Uterus (tissue), 4 donors: ENCODE results near the gene RBBP6. TPM values are rescaled to one million over a fixed set of nuclear protein-coding genes. Genes with fewer than 3 reads are reported as not detected.

Experiments
- DNase-seq, 2 donors: peaks; one replicate each; pipeline ENCODE4 v3.0.0-alpha.2; 2019 to 2020
- H3K27ac ChIP-seq, 2 donors: fragments of 200-600 bp; sonication (generic); 1 replicate in 1 of 2; 2 replicates in 1 of 2; pipeline ENCODE4 v1.5.1; 2016 to 2018
- H3K27me3 ChIP-seq, 2 donors: fragments of 200-600 bp; sonication (generic); one replicate each; pipeline ENCODE4 v1.5.1; 2018 to 2019; ENCODE audit warnings: control low read depth in 1 of 2
- H3K36me3 ChIP-seq, 2 donors: fragments of 200-600 bp; sonication (generic); one replicate each; pipeline ENCODE4 v1.5.1; 2019; ENCODE audit warnings: control low read depth in 1 of 2
- H3K4me1 ChIP-seq, 2 donors: fragments of 200-600 bp; sonication (generic); one replicate each; pipeline ENCODE4 v1.5.1; 2018 to 2019; ENCODE audit warnings: control low read depth in 1 of 2
- H3K4me3 ChIP-seq, 2 donors: fragments of 200-600 bp; sonication (generic); 1 replicate in 1 of 2; 2 replicates in 1 of 2; pipeline ENCODE4 v1.5.1; 2018 to 2019; ENCODE audit warnings: mild to moderate bottlenecking in 1 of 2
- H3K9me3 ChIP-seq, 2 donors: fragments of 200-600 bp; sonication (generic); one replicate each; pipeline ENCODE4 v1.5.1; 2019; ENCODE audit warnings: control low read depth in 1 of 2
- POLR2A ChIP-seq, 2 donors: fragments of 450-650 bp; IDR thresholded peaks; one replicate each; pipeline ENCODE4 v1.6.1; 2016; ENCODE audit warnings: antibody characterized with exemption in 2 of 2, mild to moderate bottlenecking in 1 of 2, moderate library complexity in 1 of 2
- intact Hi-C: fragments of 100-400 bp; cut with DNase I; formaldehyde crosslinking; loops from one replicate; pipeline ENCODE4 v1.15.1; 2023; ENCODE audit warnings: low total_unique reads
- total RNA-seq, 4 donors: library from RNA; depleted of rRNA in 3 of 4; stranded (reverse); fragments of >200 nt in 3 of 4; gene quantifications; one replicate each; pipeline versions ENCODE4 v1.1.0 to v1.2.4, GENCODE V29; 2014 to 2023
- TF ChIP-seq, protein P1 (sequence below), 4 experiments: fragments of 200-600 bp in 2 of 4; fragments of 450-650 bp in 2 of 4; sonication (generic) in 2 of 4; IDR thresholded peaks; one replicate each; pipeline ENCODE4 v1.5.1; 2016 to 2019; ENCODE audit warnings: antibody characterized with exemption in 4 of 4, mild to moderate bottlenecking in 2 of 4, moderate library complexity in 1 of 4
- donor health status: DM: yes; HTN: yes; CAD: no.

The RBBP6 gene
- total RNA-seq, 4 donors from 2014 or later = 48.7 to 89.1 (median 77.7) TPM

DNA sequence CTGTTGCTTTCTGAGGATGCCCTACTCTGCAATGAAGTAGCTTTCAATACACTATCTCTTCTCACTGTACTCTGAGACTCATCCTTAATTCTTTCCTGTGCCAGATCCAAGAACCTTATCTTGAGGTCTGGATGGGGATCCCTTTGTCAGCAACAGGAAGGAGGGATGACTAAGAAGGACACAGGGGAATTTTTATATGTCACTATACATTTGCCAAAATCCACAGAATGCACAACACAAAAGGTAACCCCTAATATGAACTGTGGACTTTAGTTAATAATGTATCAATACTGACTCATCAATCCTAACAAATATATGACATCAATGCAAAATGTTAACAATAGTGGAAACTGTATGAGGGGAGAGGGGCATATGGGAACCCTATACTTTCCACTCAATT lies 4.7 kb upstream of the RBBP6 start:
- no peak overlapping the region for H3K27ac ChIP-seq
- no peak overlapping the region for H3K4me3 ChIP-seq
- no peak for TF ChIP-seq POLR2A (IDR thresholded peaks at IDR 0.05)
- TF ChIP-seq, protein P1, sequence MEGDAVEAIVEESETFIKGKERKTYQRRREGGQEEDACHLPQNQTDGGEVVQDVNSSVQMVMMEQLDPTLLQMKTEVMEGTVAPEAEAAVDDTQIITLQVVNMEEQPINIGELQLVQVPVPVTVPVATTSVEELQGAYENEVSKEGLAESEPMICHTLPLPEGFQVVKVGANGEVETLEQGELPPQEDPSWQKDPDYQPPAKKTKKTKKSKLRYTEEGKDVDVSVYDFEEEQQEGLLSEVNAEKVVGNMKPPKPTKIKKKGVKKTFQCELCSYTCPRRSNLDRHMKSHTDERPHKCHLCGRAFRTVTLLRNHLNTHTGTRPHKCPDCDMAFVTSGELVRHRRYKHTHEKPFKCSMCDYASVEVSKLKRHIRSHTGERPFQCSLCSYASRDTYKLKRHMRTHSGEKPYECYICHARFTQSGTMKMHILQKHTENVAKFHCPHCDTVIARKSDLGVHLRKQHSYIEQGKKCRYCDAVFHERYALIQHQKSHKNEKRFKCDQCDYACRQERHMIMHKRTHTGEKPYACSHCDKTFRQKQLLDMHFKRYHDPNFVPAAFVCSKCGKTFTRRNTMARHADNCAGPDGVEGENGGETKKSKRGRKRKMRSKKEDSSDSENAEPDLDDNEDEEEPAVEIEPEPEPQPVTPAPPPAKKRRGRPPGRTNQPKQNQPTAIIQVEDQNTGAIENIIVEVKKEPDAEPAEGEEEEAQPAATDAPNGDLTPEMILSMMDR (IDR thresholded peaks at IDR 0.05) = no peak
- intact Hi-C loops = no loop called here
- no peaks in the 10 kb centered on the region for H3K4me1 ChIP-seq
- H3K36me3 ChIP-seq = no peaks in the 10 kb centered on the region
- H3K9me3 ChIP-seq = no peaks in the 10 kb centered on the region
- no peaks in the 10 kb centered on the region for H3K27me3 ChIP-seq
- no peak for DNase-seq

DNA sequence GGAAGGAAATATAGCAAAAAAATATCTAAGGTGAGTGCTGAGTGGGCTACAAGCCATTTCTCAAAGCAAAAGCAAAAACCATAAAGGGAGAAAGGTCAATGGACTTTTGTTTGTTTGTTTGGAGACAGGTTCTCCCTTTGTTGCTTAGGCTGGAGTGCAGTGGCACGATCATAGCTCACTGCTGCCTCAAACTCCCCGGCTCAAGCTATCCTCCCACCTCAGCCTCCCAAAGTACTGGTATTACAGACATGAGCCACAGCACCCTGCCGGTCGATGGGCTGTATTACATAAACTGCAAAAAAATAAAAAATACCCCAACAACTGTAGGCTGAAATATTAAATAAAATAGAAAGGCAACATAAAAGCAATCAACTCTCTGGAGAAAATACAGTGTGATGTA lies 3.5 kb upstream of the RBBP6 start:
- no peak overlapping the region for H3K27ac ChIP-seq
- DNase-seq = no peak
- no peaks in the 10 kb centered on the region for H3K9me3 ChIP-seq
- no peaks in the 10 kb centered on the region for H3K4me1 ChIP-seq
- TF ChIP-seq, protein P1 (IDR thresholded peaks at IDR 0.05) = no peak
- TF ChIP-seq POLR2A (IDR thresholded peaks at IDR 0.05) = no peak
- H3K4me3 ChIP-seq = no peak overlapping the region
- intact Hi-C loops = no loop called here
- H3K27me3 ChIP-seq = no peaks in the 10 kb centered on the region
- no peaks in the 10 kb centered on the region for H3K36me3 ChIP-seq

DNA sequence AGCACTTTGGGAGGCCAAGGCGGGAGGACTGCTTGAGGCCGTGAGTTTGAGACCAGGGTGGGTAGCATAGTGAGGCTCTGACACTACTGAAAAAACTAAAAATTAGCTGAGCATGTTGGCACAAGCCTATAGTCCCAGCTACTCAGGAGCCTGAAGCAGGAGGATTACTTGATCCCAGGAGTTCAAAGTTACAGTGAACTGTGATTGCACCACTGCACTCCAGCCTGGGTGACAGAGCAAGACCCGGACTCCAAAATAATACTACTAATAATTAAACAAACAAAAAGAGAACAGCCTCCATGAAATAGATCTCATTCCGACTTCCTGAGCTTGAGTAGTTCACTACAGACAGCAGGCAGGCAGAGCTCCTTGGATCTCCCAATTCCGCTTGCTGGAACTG lies 2.7 kb upstream of the RBBP6 start:
- TF ChIP-seq POLR2A (IDR thresholded peaks at IDR 0.05) = no peak
- TF ChIP-seq, protein P1 (IDR thresholded peaks at IDR 0.05) = no peak
- DNase-seq = no peak
- Histone ChIP-seq H3K36me3 (no peaks in the 10 kb centered on the region), H3K4me1 (no peaks in the 10 kb centered on the region), H3K9me3 (no peaks in the 10 kb centered on the region), H3K4me3 (no peak overlapping the region), H3K27me3 (no peaks in the 10 kb centered on the region), H3K27ac (no peak overlapping the region)
- intact Hi-C loops = no loop called here

DNA sequence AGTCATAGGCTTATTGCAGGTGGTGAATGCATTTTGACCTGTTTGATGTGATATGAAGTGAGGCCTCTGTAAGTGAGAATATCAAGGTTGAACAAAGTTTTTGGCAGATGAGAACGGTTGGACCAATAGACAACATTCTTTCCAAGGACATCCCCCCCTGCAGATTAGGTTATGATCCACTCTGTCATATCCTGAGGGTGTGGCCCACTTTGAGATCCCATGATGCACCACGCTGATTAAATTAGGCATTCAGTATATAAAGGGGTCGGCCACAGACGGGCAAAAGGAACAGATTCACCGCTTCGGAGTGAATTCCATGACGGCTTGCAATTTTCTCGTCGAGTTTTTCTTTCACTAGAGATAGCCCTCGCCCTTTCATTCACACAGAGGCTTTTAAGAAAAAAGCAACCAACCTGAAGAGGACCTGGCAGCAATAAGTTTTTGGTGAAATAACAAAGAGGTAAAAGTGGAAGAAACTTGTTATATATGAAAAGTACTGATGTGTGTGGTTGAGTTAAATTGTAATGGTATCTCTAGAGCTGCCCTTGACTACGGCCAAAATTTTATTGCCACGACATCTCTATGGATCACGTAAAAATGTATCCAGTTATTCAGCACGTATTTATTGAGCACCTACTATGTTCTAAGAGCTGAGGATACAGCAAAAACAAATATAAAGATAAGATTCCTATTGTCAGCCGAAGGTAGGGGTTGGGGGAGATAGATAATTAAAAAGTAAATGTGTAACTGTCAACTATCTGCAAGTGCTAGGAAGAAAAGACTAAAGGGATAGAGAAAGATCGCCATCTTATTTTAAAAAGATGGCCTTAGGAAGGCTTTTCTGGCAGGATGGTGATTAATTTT lies 1.7 kb upstream of the RBBP6 start:
- no peak for DNase-seq
- no peaks in the 10 kb centered on the region for H3K27me3 ChIP-seq
- no peaks in the 10 kb centered on the region for H3K36me3 ChIP-seq
- no peaks in the 10 kb centered on the region for H3K9me3 ChIP-seq
- H3K27ac ChIP-seq = no peak overlapping the region
- intact Hi-C loops = no loop called here
- no peak overlapping the region for H3K4me3 ChIP-seq
- H3K4me1 ChIP-seq = no peaks in the 10 kb centered on the region
- TF ChIP-seq, protein P1 (IDR thresholded peaks at IDR 0.05) = no peak

DNA sequence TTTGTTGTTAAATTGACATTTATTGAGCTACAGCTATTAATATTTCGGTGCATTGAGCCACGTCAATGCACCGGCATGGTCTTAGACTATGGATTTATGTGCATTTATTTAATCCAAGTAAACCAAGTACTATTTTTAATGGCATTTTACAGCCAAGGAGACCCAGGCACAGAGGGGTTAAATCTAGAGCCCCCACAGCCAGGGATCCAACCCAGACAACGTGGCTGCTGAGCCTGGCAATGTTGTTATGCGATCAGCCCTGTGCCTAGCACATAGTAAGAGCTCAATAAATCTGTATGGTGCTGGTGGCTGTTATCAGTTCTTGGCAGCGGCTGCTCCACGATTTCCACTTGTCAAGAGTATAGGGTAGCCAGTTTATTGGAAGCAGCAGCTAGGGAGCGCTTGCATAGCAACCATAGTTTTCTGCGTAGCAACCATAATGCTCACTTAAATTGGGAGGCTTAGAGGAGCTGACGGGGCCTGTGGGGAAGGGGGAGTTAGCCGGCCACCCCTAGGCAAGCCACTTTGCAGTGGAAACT lies 541 bp upstream of the RBBP6 start:
- intact Hi-C loops = no loop called here
- no peak for DNase-seq
- TF ChIP-seq, protein P1 (IDR thresholded peaks at IDR 0.05) = peak in 1 of 4 experiments; percentile 7
- TF ChIP-seq POLR2A (IDR thresholded peaks at IDR 0.05) = no peak

More for the DNA sequence above, 541 bp upstream of the RBBP6 start:
- Histone ChIP-seq H3K27ac (peak overlapping the region; percentile 99), H3K9me3 (no peaks in the 10 kb centered on the region), H3K4me3 (peak overlapping the region; percentile 90 to 96), H3K27me3 (no peaks in the 10 kb centered on the region), H3K36me3 (no peaks in the 10 kb centered on the region), H3K4me1 (peaks cover 0 to 1% of the 10 kb centered on the region in 2 donors)
